CMK (cell line): ENCODE measurements around the gene MED25.
A peak's percentile ranks its signal among the peaks of the same experiment; 100 is the strongest.

Experiments used
- DNase-seq: peaks from one replicate; pipeline ENCODE4 v3.0.0-alpha.2; 2010; ENCODE audit warnings: low read depth

Gene MED25

GRCh38 chr19:49858088-49858985, 40.2 kb downstream of the MED25 start:
- DNase-seq, result no peak

- no peak for DNase-seq
Measured at GRCh38 chr19:49859682-49860335, 41.7 kb downstream of the MED25 start.

GRCh38 chr19:49860336-49861102, 42.4 kb downstream of the MED25 start:
- DNase-seq, result no peak

GRCh38 chr19:49861107-49861506, 43.0 kb downstream of the MED25 start:
- no peak for DNase-seq

- no peak for DNase-seq
Measured at GRCh38 chr19:49861541-49862378, 43.7 kb downstream of the MED25 start.

GRCh38 chr19:49862391-49863253, 44.5 kb downstream of the MED25 start:
- no peak for DNase-seq

- DNase-seq, result no peak
Measured at GRCh38 chr19:49863254-49863934, 45.3 kb downstream of the MED25 start.

- no peak for DNase-seq
Measured at GRCh38 chr19:49863935-49864320, 45.8 kb downstream of the MED25 start.

- no peak for DNase-seq
Measured at GRCh38 chr19:49864890-49865289, 46.8 kb downstream of the MED25 start.

- DNase-seq, result peak; percentile 72
Measured at GRCh38 chr19:49866933-49867782, 49.1 kb downstream of the MED25 start, which contains the start of gene PNKP. Gene PNKP (minus strand): TSS chr19:49867576. CDS start chr19:49867204, 372 bp downstream.

- no peak for DNase-seq
Measured at GRCh38 chr19:49869009-49869483, 51.0 kb downstream of the MED25 start.

GRCh38 chr19:49869484-49870308, 51.6 kb downstream of the MED25 start:
- peak; percentile 100 for DNase-seq

GRCh38 chr19:49870309-49870901, 52.3 kb downstream of the MED25 start:
- DNase-seq, result no peak

GRCh38 chr19:49871349-49871985, 53.4 kb downstream of the MED25 start:
- DNase-seq, result no peak

- DNase-seq, result no peak
Measured at GRCh38 chr19:49872245-49873128, 54.4 kb downstream of the MED25 start.

- no peak for DNase-seq
Measured at GRCh38 chr19:49873129-49873521, 55.0 kb downstream of the MED25 start.
